HS-27A (cell line): ENCODE measurements around the gene KIAA0825.
A peak's percentile ranks its signal among the peaks of the same experiment; 100 is the strongest.
"Not testable (repeated sequence)": the region's sequence is repeated elsewhere in the genome, so short reads cannot be mapped to it uniquely, and the experiment has no call there.

Source experiments
- DNase-seq: peaks from one replicate; pipeline ENCODE4 v3.0.0-alpha.2; 2012; ENCODE audit warnings: low read depth, missing footprints

Gene KIAA0825

GRCh38 chr5:94577466-94578245, 40.7 kb downstream of the KIAA0825 start:
- DNase-seq: no peak

GRCh38 chr5:94575196-94575595, 43.2 kb downstream of the KIAA0825 start:
- DNase-seq: no peak

- DNase-seq: not testable (repeated sequence)
These were observed 45.1 kb downstream of the KIAA0825 start for GRCh38 chr5:94573349-94573748.

- no peak for DNase-seq
These were observed 47.0 kb downstream of the KIAA0825 start for GRCh38 chr5:94571415-94571814.

GRCh38 chr5:94564812-94565211, 53.6 kb downstream of the KIAA0825 start:
- no peak for DNase-seq

- no peak for DNase-seq
These were observed 56.0 kb downstream of the KIAA0825 start for GRCh38 chr5:94562327-94562971.

GRCh38 chr5:94558028-94558427, 60.4 kb downstream of the KIAA0825 start:
- no peak for DNase-seq

GRCh38 chr5:94551858-94552257, 66.5 kb downstream of the KIAA0825 start:
- DNase-seq: no peak

GRCh38 chr5:94545870-94546625, 72.4 kb downstream of the KIAA0825 start:
- no peak for DNase-seq

- DNase-seq: no peak
These were observed 73.4 kb downstream of the KIAA0825 start for GRCh38 chr5:94544875-94545547.

- DNase-seq: no peak
These were observed 74.3 kb downstream of the KIAA0825 start for GRCh38 chr5:94544031-94544650.

GRCh38 chr5:94540856-94541494, 77.4 kb downstream of the KIAA0825 start:
- DNase-seq: no peak

GRCh38 chr5:94538260-94538659, 80.1 kb downstream of the KIAA0825 start:
- no peak for DNase-seq

- no peak for DNase-seq
These were observed 91.7 kb downstream of the KIAA0825 start for GRCh38 chr5:94526706-94527105.

GRCh38 chr5:94524841-94525697, 93.3 kb downstream of the KIAA0825 start:
- DNase-seq: peak; percentile 4

GRCh38 chr5:94523018-94523417, 95.4 kb downstream of the KIAA0825 start:
- DNase-seq: no peak

- no peak for DNase-seq
These were observed 96.3 kb downstream of the KIAA0825 start for GRCh38 chr5:94522117-94522516.

GRCh38 chr5:94517490-94518488, 100.6 kb downstream of the KIAA0825 start:
- DNase-seq: no peak

- no peak for DNase-seq
These were observed 102.3 kb downstream of the KIAA0825 start for GRCh38 chr5:94516148-94516547.
